ENCODE data around the gene RGS8.

The RGS8 gene

GRCh38 chr1:182721525-182721924 lies 37.1 kb upstream of the RGS8 start:
- H3K9me3 ChIP-seq (ENCODE audit: control extremely low read depth in 1 of 5, control insufficient read depth in 4 of 5, insufficient read depth in 2 of 5, low read depth in 1 of 5, low read length in 4 of 5), result no peaks in the 10 kb centered on the region
- ChIA-PET POLR2A (no interaction called here), CTCF (no interaction called here)
- WGBS (ENCODE audit: insufficient coverage), result 88% methylated on average over 1 of the region's 1 CpG
- H3K27ac ChIP-seq (ENCODE audit: insufficient read depth in 1 of 2, low read depth in 1 of 2, low read length in 2 of 2, poor library complexity in 1 of 2, severe bottlenecking in 2 of 2), result no peak overlapping the region
- peaks cover 0 to 2% (median 0%) of the 10 kb centered on the region in 4 experiments for H3K4me1 ChIP-seq (ENCODE audit: control extremely low read depth in 1 of 4, control insufficient read depth in 4 of 4, insufficient read depth in 4 of 4, low read length in 3 of 4)
- peaks cover 0 to 2% (median 0%) of the 10 kb centered on the region in 5 experiments for H3K27me3 ChIP-seq (replicated peaks in 2 of 5; ENCODE audit: control insufficient read depth in 4 of 5, insufficient read depth in 5 of 5, low read length in 4 of 5)
- no peak overlapping the region for H3K4me3 ChIP-seq (ENCODE audit: control insufficient read depth in 1 of 7, extremely low read depth in 1 of 7, insufficient read depth in 4 of 7, low read depth in 2 of 7, low read length in 6 of 7)
- H3K36me3 ChIP-seq (ENCODE audit: control insufficient read depth in 4 of 4, insufficient read depth in 4 of 4, low read length in 3 of 4), result no peaks in the 10 kb centered on the region
- DNase-seq, result no peak

DNA sequence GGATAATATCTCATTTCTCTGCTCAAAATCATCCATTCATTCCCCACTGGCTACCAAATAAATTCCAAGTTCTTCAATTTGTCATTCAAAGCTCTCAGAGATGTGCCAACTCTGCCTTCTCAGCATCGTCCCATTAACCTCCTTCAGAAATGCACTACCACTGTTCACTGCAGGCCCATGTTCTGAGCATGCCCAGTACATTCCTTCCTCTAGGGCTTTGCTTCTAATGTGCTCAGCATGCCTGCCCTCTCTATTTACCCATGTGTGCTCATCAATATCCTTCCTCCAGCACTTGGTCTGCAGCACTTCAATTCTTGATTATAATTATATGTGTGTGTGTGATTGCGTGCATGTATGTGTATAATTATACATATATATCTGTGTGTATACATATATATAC lies 36.1 kb upstream of the RGS8 start:
- 100% methylated on average over 1 of the region's 2 CpGs for WGBS (ENCODE audit: insufficient coverage)
- ChIA-PET POLR2A (no interaction called here), CTCF (no interaction called here)
- Histone ChIP-seq H3K36me3 (ENCODE audit: control insufficient read depth in 4 of 4, insufficient read depth in 4 of 4, low read length in 3 of 4) (no peaks in the 10 kb centered on the region), H3K27me3 (replicated peaks in 2 of 5; ENCODE audit: control insufficient read depth in 4 of 5, insufficient read depth in 5 of 5, low read length in 4 of 5) (peaks cover 0 to 2% (median 0%) of the 10 kb centered on the region in 5 experiments), H3K4me1 (ENCODE audit: control extremely low read depth in 1 of 4, control insufficient read depth in 4 of 4, insufficient read depth in 4 of 4, low read length in 3 of 4) (peaks cover 0 to 2% (median 0%) of the 10 kb centered on the region in 4 experiments), H3K9me3 (ENCODE audit: control extremely low read depth in 1 of 5, control insufficient read depth in 4 of 5, insufficient read depth in 2 of 5, low read depth in 1 of 5, low read length in 4 of 5) (no peaks in the 10 kb centered on the region), H3K4me3 (ENCODE audit: control insufficient read depth in 1 of 7, extremely low read depth in 1 of 7, insufficient read depth in 4 of 7, low read depth in 2 of 7, low read length in 6 of 7) (no peak overlapping the region), H3K27ac (ENCODE audit: insufficient read depth in 1 of 2, low read depth in 1 of 2, low read length in 2 of 2, poor library complexity in 1 of 2, severe bottlenecking in 2 of 2) (no peak overlapping the region)
- no peak for DNase-seq

DNA sequence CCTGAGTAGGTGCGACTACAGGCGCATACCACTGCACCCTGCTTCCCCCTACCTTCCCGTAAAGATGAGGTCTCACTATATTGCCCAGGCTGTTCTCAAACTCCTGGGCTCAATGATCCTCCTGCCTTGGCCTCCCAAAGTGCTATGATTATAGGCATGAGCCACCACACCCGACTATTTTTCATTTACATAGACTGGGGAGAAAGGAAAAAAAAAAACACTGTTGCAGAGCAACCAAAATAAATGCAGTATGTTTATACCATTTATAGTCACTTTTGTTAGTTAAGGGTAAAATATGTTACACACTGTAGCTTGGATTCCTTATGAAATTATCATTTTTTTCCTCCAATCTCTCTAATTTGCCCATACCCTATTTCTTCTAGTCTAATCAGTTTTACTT lies 35.2 kb upstream of the RGS8 start:
- 91% methylated on average over 3 of the region's 4 CpGs for WGBS (ENCODE audit: insufficient coverage)
- CTCF ChIA-PET, result no interaction called here

GRCh38 chr1:182718311-182718710 lies 33.9 kb upstream of the RGS8 start:
- 100% methylated on average over 2 of the region's 2 CpGs for WGBS (ENCODE audit: insufficient coverage)
- peak in 2 of 3 donors; percentile 5 to 13 for DNase-seq
- CTCF ChIA-PET, result interaction anchor here (0.9 kb wide), 1 partner anchor 65 kb away, joined by 4 read pairs; no protein-coding TSS in a partner anchor
- Histone ChIP-seq H3K36me3 (ENCODE audit: control insufficient read depth in 4 of 4, insufficient read depth in 4 of 4, low read length in 3 of 4) (no peaks in the 10 kb centered on the region), H3K27ac (ENCODE audit: insufficient read depth in 1 of 2, low read depth in 1 of 2, low read length in 2 of 2, poor library complexity in 1 of 2, severe bottlenecking in 2 of 2) (no peak overlapping the region), H3K4me1 (ENCODE audit: control extremely low read depth in 1 of 4, control insufficient read depth in 4 of 4, insufficient read depth in 4 of 4, low read length in 3 of 4) (peaks cover 0 to 2% (median 0%) of the 10 kb centered on the region in 4 experiments), H3K9me3 (ENCODE audit: control extremely low read depth in 1 of 5, control insufficient read depth in 4 of 5, insufficient read depth in 2 of 5, low read depth in 1 of 5, low read length in 4 of 5) (no peaks in the 10 kb centered on the region), H3K27me3 (replicated peaks in 2 of 5; ENCODE audit: control insufficient read depth in 4 of 5, insufficient read depth in 5 of 5, low read length in 4 of 5) (peaks cover 0 to under 1% (median 0%) of the 10 kb centered on the region in 5 experiments), H3K4me3 (ENCODE audit: control insufficient read depth in 1 of 7, extremely low read depth in 1 of 7, insufficient read depth in 4 of 7, low read depth in 2 of 7, low read length in 6 of 7) (no peak overlapping the region)
- POLR2A ChIA-PET, result no interaction called here

More for the DNA sequence above, 35.2 kb upstream of the RGS8 start:
- Histone ChIP-seq H3K27me3 (replicated peaks in 2 of 5; ENCODE audit: control insufficient read depth in 4 of 5, insufficient read depth in 5 of 5, low read length in 4 of 5) (peaks cover 0 to 2% (median 0%) of the 10 kb centered on the region in 5 experiments), H3K4me3 (ENCODE audit: control insufficient read depth in 1 of 7, extremely low read depth in 1 of 7, insufficient read depth in 4 of 7, low read depth in 2 of 7, low read length in 6 of 7) (no peak overlapping the region), H3K36me3 (ENCODE audit: control insufficient read depth in 4 of 4, insufficient read depth in 4 of 4, low read length in 3 of 4) (no peaks in the 10 kb centered on the region), H3K4me1 (ENCODE audit: control extremely low read depth in 1 of 4, control insufficient read depth in 4 of 4, insufficient read depth in 4 of 4, low read length in 3 of 4) (peaks cover 0 to 2% (median 0%) of the 10 kb centered on the region in 4 experiments), H3K27ac (ENCODE audit: insufficient read depth in 1 of 2, low read depth in 1 of 2, low read length in 2 of 2, poor library complexity in 1 of 2, severe bottlenecking in 2 of 2) (no peak overlapping the region), H3K9me3 (ENCODE audit: control extremely low read depth in 1 of 5, control insufficient read depth in 4 of 5, insufficient read depth in 2 of 5, low read depth in 1 of 5, low read length in 4 of 5) (no peaks in the 10 kb centered on the region)
- POLR2A ChIA-PET, result no interaction called here
- DNase-seq, result no peak

DNA sequence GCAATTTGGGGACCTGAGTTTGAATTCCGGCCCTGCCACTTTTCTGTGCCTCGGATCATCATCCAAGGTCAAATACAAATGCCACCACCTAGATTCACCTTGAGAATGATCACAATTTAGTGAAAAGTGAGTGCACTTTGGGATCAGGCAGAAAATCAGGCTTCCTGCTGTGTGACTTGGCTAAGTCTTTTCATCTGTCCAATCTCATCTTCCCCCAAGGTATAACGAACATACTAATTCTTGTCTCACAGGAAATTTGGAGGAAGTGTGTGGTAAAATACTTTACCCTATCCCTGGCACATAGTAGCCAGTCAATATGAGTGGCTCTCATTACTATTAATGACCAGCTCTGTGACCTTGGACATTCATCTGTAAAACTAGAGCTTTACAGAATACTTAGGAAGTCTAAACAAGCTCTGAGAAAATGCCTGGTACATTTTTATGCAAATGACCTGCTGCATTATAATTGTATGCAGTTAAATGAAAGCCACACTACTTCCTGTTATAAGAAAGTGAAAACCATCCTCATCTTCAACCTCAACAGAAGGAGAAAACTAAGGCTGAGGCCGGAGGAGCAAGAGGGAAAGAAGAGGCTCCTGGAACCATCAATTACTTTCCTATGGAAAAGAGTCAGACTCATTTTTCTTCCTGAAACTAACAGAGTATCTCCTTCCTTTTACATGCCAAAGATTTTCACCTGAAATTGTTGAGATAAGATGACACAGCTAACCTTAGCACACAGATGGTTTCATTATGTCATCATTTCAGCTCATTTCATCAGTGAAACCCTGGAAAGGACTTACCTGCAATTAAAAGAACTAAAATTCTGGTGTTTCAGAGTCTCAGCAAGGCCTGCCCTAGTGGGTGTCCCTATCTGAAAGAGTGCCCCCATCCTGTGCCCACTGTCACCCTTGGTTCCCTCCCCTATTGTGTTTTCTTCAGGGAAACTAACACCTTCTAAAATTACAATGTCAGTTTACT lies 32.6 kb upstream of the RGS8 start:
- H3K4me1 ChIP-seq (ENCODE audit: control extremely low read depth in 1 of 4, control insufficient read depth in 4 of 4, insufficient read depth in 4 of 4, low read length in 3 of 4), result peaks cover 0 to 2% (median 0%) of the 10 kb centered on the region in 4 experiments
- 100% methylated on average over 1 of the region's 4 CpGs for WGBS (ENCODE audit: insufficient coverage)
- no peak overlapping the region for H3K4me3 ChIP-seq (ENCODE audit: control insufficient read depth in 1 of 7, extremely low read depth in 1 of 7, insufficient read depth in 4 of 7, low read depth in 2 of 7, low read length in 6 of 7)
- H3K27ac ChIP-seq (ENCODE audit: insufficient read depth in 1 of 2, low read depth in 1 of 2, low read length in 2 of 2, poor library complexity in 1 of 2, severe bottlenecking in 2 of 2), result no peak overlapping the region
- POLR2A ChIA-PET, result no interaction called here
- H3K27me3 ChIP-seq (replicated peaks in 2 of 5; ENCODE audit: control insufficient read depth in 4 of 5, insufficient read depth in 5 of 5, low read length in 4 of 5), result no peaks in the 10 kb centered on the region
- no peak for DNase-seq
- no peaks in the 10 kb centered on the region for H3K36me3 ChIP-seq (ENCODE audit: control insufficient read depth in 4 of 4, insufficient read depth in 4 of 4, low read length in 3 of 4)
- H3K9me3 ChIP-seq (ENCODE audit: control extremely low read depth in 1 of 5, control insufficient read depth in 4 of 5, insufficient read depth in 2 of 5, low read depth in 1 of 5, low read length in 4 of 5), result no peaks in the 10 kb centered on the region
- CTCF ChIA-PET, result no interaction called here

DNA sequence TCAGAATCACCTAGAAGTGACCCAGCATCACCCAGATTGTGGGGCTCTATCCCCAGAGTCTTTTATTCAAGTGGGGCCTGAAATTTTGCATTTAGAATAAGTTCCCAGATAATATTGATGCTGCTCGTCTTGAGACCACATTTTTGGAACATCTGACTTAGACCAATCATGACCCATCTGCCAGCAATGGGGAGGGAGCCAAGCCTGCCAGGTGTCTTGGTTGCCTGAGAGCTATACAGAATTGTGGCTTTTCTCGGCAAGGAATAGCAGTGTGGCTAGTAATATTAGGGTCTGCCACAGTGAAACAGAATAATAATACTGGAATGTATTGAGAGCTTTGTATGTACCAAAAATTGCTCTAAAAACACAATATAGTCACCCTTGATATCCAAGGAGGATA lies 31.1 kb upstream of the RGS8 start:
- CTCF ChIA-PET, result no interaction called here
- no peak for DNase-seq
- peaks cover 0 to 2% (median 0%) of the 10 kb centered on the region in 4 experiments for H3K4me1 ChIP-seq (ENCODE audit: control extremely low read depth in 1 of 4, control insufficient read depth in 4 of 4, insufficient read depth in 4 of 4, low read length in 3 of 4)
- no peak overlapping the region for H3K27ac ChIP-seq (ENCODE audit: insufficient read depth in 1 of 2, low read depth in 1 of 2, low read length in 2 of 2, poor library complexity in 1 of 2, severe bottlenecking in 2 of 2)
- no peaks in the 10 kb centered on the region for H3K9me3 ChIP-seq (ENCODE audit: control extremely low read depth in 1 of 5, control insufficient read depth in 4 of 5, insufficient read depth in 2 of 5, low read depth in 1 of 5, low read length in 4 of 5)
- H3K27me3 ChIP-seq (replicated peaks in 2 of 5; ENCODE audit: control insufficient read depth in 4 of 5, insufficient read depth in 5 of 5, low read length in 4 of 5), result no peaks in the 10 kb centered on the region
- WGBS (ENCODE audit: insufficient coverage), result 75% methylated on average over 2 of the region's 2 CpGs
- no peak overlapping the region for H3K4me3 ChIP-seq (ENCODE audit: control insufficient read depth in 1 of 7, extremely low read depth in 1 of 7, insufficient read depth in 4 of 7, low read depth in 2 of 7, low read length in 6 of 7)
- POLR2A ChIA-PET, result no interaction called here
- no peaks in the 10 kb centered on the region for H3K36me3 ChIP-seq (ENCODE audit: control insufficient read depth in 4 of 4, insufficient read depth in 4 of 4, low read length in 3 of 4)

DNA sequence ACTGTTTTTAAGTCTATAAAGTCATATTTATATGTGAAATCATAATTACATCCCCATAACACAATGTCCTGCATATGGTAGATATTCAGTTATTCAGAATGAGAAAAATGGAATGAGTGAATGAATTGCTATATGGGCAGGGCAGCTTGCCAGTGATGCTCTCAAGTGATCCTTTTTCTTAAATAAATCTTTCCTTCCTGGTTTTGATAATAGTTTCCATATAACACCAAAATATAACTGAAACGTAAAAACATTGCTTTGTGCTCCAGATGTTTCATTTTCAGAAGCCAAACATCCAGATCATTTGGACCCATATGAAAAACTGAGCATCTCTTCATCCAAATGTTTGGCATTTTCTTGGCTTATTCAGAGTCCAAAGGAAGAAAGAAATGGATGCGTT lies 30.2 kb upstream of the RGS8 start:
- no peaks in the 10 kb centered on the region for H3K27me3 ChIP-seq (replicated peaks in 2 of 5; ENCODE audit: control insufficient read depth in 4 of 5, insufficient read depth in 5 of 5, low read length in 4 of 5)
- ChIA-PET CTCF (no interaction called here), POLR2A (no interaction called here)
- H3K36me3 ChIP-seq (ENCODE audit: control insufficient read depth in 4 of 4, insufficient read depth in 4 of 4, low read length in 3 of 4), result no peaks in the 10 kb centered on the region
- H3K4me3 ChIP-seq (ENCODE audit: control insufficient read depth in 1 of 7, extremely low read depth in 1 of 7, insufficient read depth in 4 of 7, low read depth in 2 of 7, low read length in 6 of 7), result no peak overlapping the region
- no peak for DNase-seq
- no peak overlapping the region for H3K27ac ChIP-seq (ENCODE audit: insufficient read depth in 1 of 2, low read depth in 1 of 2, low read length in 2 of 2, poor library complexity in 1 of 2, severe bottlenecking in 2 of 2)
- no peaks in the 10 kb centered on the region for H3K9me3 ChIP-seq (ENCODE audit: control extremely low read depth in 1 of 5, control insufficient read depth in 4 of 5, insufficient read depth in 2 of 5, low read depth in 1 of 5, low read length in 4 of 5)
- H3K4me1 ChIP-seq (ENCODE audit: control extremely low read depth in 1 of 4, control insufficient read depth in 4 of 4, insufficient read depth in 4 of 4, low read length in 3 of 4), result peaks cover 0 to 2% (median 0%) of the 10 kb centered on the region in 4 experiments
- 100% methylated on average over 1 of the region's 2 CpGs for WGBS (ENCODE audit: insufficient coverage)

All from common myeloid progenitor, CD34-positive (primary cell).